Chondrocyte (in vitro differentiated cells): ENCODE results near the gene F2R. TPM values are rescaled to one million over a fixed set of nuclear protein-coding genes. Genes with fewer than 3 reads are reported as not detected.

Experiments
- DNase-seq: peaks from one replicate; pipeline ENCODE4 v3.0.0; 2021; ENCODE audit warnings: mixed read lengths, low spot score
- H3K27ac Mint-ChIP-seq: one replicate; pipeline ENCODE4 v1.8.0; 2021; ENCODE audit warnings: mild to moderate bottlenecking, moderate library complexity, mixed read lengths; ENCODE audit not compliant: unreplicated experiment
- H3K27me3 Mint-ChIP-seq: 2 replicates; pipeline ENCODE4 v1.8.0; 2021; ENCODE audit warnings: low read depth, mixed read lengths
- H3K36me3 Mint-ChIP-seq: 2 replicates; pipeline ENCODE4 v1.8.0; 2021; ENCODE audit warnings: low read depth, mixed read lengths
- H3K4me1 Mint-ChIP-seq: 2 replicates; pipeline ENCODE4 v1.8.0; 2021; ENCODE audit warnings: low read depth, mild to moderate bottlenecking, mixed read lengths
- H3K4me3 Mint-ChIP-seq: one replicate; pipeline ENCODE4 v1.8.0; 2021; ENCODE audit warnings: mild to moderate bottlenecking, moderate library complexity, mixed read lengths; ENCODE audit not compliant: unreplicated experiment
- H3K9me3 Mint-ChIP-seq: 2 replicates; pipeline ENCODE4 v1.8.0; 2021; ENCODE audit warnings: low read depth, mixed read lengths
- long read RNA-seq: library from polyadenylated mRNA; stranded (forward); transcript quantifications from one replicate; pipeline ENCODE4 v2.0.0, GENCODE V29; 2021
- total RNA-seq: library from RNA; stranded (reverse); gene quantifications from 3 replicates; pipeline ENCODE4 v1.2.1, GENCODE V29; 2021
- TF ChIP-seq, protein P1 (sequence below): fragments of 200-600 bp; sonication (generic); IDR thresholded peaks from 2 replicates; pipeline ENCODE4 v1.5.0; 2021; ENCODE audit warnings: antibody characterized with exemption, mild to moderate bottlenecking, moderate library complexity

Gene F2R
- total RNA-seq, result 126 to 176 TPM (median 128 TPM) in 3 replicates
- long read RNA-seq, transcript F2R-201 (2 exons, 3,821 nt), result major isoform, 305 of 315 reads
- long read RNA-seq, partial matches to known transcripts, result 8 of 315 reads
- long read RNA-seq, other reads (novel, unspliced or antisense), result 2 of 315 reads

DNA sequence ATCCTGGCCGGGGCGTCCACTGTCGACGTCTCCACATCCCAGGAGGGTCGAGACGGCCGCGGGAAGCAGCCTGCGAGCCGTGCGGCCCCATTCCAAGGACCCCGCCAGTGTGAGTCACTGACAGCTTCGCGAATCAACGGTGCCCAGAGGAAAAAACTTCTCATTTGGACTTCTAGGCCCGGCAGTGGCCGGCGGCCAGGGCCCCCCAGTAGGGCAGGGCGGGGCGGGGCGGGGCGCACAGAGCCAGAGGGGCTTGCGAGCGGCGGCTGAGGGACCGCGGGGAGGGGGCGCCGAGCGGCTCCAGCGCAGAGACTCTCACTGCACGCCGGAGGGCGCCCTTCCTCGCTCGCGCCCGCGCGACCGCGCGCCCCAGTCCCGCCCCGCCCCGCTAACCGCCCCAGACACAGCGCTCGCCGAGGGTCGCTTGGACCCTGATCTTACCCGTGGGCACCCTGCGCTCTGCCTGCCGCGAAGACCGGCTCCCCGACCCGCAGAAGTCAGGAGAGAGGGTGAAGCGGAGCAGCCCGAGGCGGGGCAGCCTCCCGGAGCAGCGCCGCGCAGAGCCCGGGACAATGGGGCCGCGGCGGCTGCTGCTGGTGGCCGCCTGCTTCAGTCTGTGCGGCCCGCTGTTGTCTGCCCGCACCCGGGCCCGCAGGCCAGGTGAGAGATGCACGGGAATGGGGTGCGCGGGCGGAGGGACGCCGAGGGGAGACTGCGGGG lies at the start of gene F2R:
F2R (plus strand) TSS at position 391 of the 720 bp plus-strand sequence; CDS start at position 573, 182 bp downstream.
- H3K4me1 Mint-ChIP-seq, result peaks cover 44% of the 10 kb centered on the region
- TF ChIP-seq, protein P1, sequence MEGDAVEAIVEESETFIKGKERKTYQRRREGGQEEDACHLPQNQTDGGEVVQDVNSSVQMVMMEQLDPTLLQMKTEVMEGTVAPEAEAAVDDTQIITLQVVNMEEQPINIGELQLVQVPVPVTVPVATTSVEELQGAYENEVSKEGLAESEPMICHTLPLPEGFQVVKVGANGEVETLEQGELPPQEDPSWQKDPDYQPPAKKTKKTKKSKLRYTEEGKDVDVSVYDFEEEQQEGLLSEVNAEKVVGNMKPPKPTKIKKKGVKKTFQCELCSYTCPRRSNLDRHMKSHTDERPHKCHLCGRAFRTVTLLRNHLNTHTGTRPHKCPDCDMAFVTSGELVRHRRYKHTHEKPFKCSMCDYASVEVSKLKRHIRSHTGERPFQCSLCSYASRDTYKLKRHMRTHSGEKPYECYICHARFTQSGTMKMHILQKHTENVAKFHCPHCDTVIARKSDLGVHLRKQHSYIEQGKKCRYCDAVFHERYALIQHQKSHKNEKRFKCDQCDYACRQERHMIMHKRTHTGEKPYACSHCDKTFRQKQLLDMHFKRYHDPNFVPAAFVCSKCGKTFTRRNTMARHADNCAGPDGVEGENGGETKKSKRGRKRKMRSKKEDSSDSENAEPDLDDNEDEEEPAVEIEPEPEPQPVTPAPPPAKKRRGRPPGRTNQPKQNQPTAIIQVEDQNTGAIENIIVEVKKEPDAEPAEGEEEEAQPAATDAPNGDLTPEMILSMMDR, result peak; percentile 89
- H3K27ac Mint-ChIP-seq, result peak within 1 kb of the TSS; percentile 83
- H3K9me3 Mint-ChIP-seq, result no peaks in the 10 kb centered on the region
- H3K36me3 Mint-ChIP-seq, result peaks cover 3% of the 10 kb centered on the region
- H3K4me3 Mint-ChIP-seq, result peak within 1 kb of the TSS; percentile 88
- no peaks in the 10 kb centered on the region for H3K27me3 Mint-ChIP-seq
- DNase-seq, result no peak

- no peak overlapping the region for H3K4me3 Mint-ChIP-seq
- no peak overlapping the region for H3K27ac Mint-ChIP-seq
- H3K36me3 Mint-ChIP-seq, result no peaks in the 10 kb centered on the region
- no peaks in the 10 kb centered on the region for H3K27me3 Mint-ChIP-seq
- DNase-seq, result no peak
- H3K4me1 Mint-ChIP-seq, result peaks cover 7% of the 10 kb centered on the region
- TF ChIP-seq, protein P1, result no peak
- no peaks in the 10 kb centered on the region for H3K9me3 Mint-ChIP-seq
These were observed 48.4 kb upstream of the F2R start for GRCh38 chr5:76667495-76667894.

- Mint-ChIP-seq H3K9me3 (no peaks in the 10 kb centered on the region), H3K36me3 (no peaks in the 10 kb centered on the region), H3K27ac (no peak overlapping the region), H3K4me1 (peaks cover 9% of the 10 kb centered on the region), H3K27me3 (no peaks in the 10 kb centered on the region), H3K4me3 (no peak overlapping the region)
- TF ChIP-seq, protein P1, result no peak
- no peak for DNase-seq
These were observed 46.7 kb upstream of the F2R start for GRCh38 chr5:76669245-76669644.

GRCh38 chr5:76670508-76670907 lies 45.4 kb upstream of the F2R start:
- no peaks in the 10 kb centered on the region for H3K36me3 Mint-ChIP-seq
- TF ChIP-seq, protein P1, result no peak
- no peaks in the 10 kb centered on the region for H3K27me3 Mint-ChIP-seq
- DNase-seq, result no peak
- peaks cover 9% of the 10 kb centered on the region for H3K4me1 Mint-ChIP-seq
- no peaks in the 10 kb centered on the region for H3K9me3 Mint-ChIP-seq
- H3K4me3 Mint-ChIP-seq, result no peak overlapping the region
- H3K27ac Mint-ChIP-seq, result no peak overlapping the region

DNA sequence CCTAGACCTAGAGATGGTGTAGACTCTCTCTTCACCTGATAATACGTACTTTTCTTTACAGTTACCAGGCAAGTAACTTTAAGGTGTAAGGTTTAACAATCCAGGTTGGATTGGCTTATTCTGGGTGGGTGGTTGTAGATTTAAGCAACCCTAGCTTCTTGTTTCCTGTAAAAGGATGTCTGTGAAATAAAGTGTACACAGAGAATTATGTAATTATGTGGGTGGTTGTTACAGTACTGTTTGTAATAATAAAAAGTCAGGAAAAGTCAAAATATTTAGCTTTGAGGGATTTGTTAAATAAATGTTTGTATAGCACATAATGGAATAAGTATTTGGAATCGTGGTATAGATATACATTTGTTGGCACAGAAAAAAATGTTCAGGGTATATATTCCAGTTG lies 43.7 kb upstream of the F2R start:
- no peak overlapping the region for H3K4me3 Mint-ChIP-seq
- no peak overlapping the region for H3K27ac Mint-ChIP-seq
- H3K9me3 Mint-ChIP-seq, result no peaks in the 10 kb centered on the region
- DNase-seq, result no peak
- no peaks in the 10 kb centered on the region for H3K27me3 Mint-ChIP-seq
- TF ChIP-seq, protein P1, result no peak
- H3K36me3 Mint-ChIP-seq, result no peaks in the 10 kb centered on the region
- peaks cover 9% of the 10 kb centered on the region for H3K4me1 Mint-ChIP-seq
